Ovary (tissue), 9 donors: ENCODE results near the gene KRT72. TPM values are rescaled to one million over a fixed set of nuclear protein-coding genes. Genes with fewer than 3 reads are reported as not detected.

ENCODE experiments used
- DNase-seq, 5 donors: peaks; one replicate each; pipeline ENCODE4 v3.0.0-alpha.2; 2019 to 2020
- H3K27ac ChIP-seq, 2 donors: fragments of 200-600 bp; one replicate each; pipeline versions ENCODE4 v1.5.1 to v1.8.0; 2019 to 2022
- H3K27me3 ChIP-seq: fragments of 200-600 bp; one replicate; pipeline ENCODE4 v1.8.0; 2022
- H3K36me3 ChIP-seq: fragments of 200-600 bp; sonication (generic); one replicate; pipeline ENCODE4 v1.5.1; 2019
- H3K4me1 ChIP-seq: one replicate; pipeline ENCODE4 v1.8.1; 2013; ENCODE audit warnings: mild to moderate bottlenecking, moderate library complexity; ENCODE audit not compliant: insufficient read depth
- H3K4me3 ChIP-seq: fragments of 200-600 bp; sonication (generic); one replicate; pipeline ENCODE4 v1.5.1; 2017
- H3K9me3 ChIP-seq, 2 donors: fragments of 200-600 bp in 1 of 2; sonication (generic) in 1 of 2; one replicate each; pipeline versions ENCODE4 v1.5.1 to v1.8.1; 2013 to 2019; ENCODE audit warnings: mild to moderate bottlenecking in 1 of 2, moderate library complexity in 1 of 2
- CTCF ChIP-seq, 3 donors: fragments of 450-650 bp in 2 of 3; fragments of 200-600 bp in 1 of 3; IDR thresholded peaks; one replicate each; pipeline versions ENCODE4 v1.5.1 to v1.8.0; 2016 to 2022; ENCODE audit warnings: antibody characterized with exemption in 3 of 3, mild to moderate bottlenecking in 1 of 3
- EP300 ChIP-seq: sonication (generic); formaldehyde crosslinking; IDR thresholded peaks from one replicate; pipeline ENCODE4 v1.6.1; 2017; ENCODE audit warnings: antibody characterized with exemption
- POLR2A ChIP-seq: fragments of 450-650 bp; IDR thresholded peaks from one replicate; pipeline ENCODE4 v1.6.1; 2017; ENCODE audit warnings: antibody characterized with exemption, mild to moderate bottlenecking, moderate library complexity
- WGBS, 3 donors: extraction: QIAGEN DNeasy Blood & Tissue Kit in 1 of 3; methylation state at CpG; one replicate each; pipeline versions ENCODE4 v1.1.5 to v1.1.7; 2013 to 2017; 5-methylcytosine and 5-hydroxymethylcytosine counted together
- intact Hi-C, 4 donors: fragments of 100-400 bp; cut with DNase I; formaldehyde crosslinking; loops; one replicate each; pipeline versions ENCODE4 v1.11.0 to v1.15.1; 2022 to 2023
- polyA plus RNA-seq, 2 donors: library from polyadenylated mRNA; stranded (reverse); fragments of 200-250 nt in 1 of 2; fragments of 350-450 nt in 1 of 2; fragmentation: Illumina TruSeq in 1 of 2; extraction: RNeasy Lipid Tissue Mini Kit (QIAGEN cat#74804) in 1 of 2; gene quantifications; one replicate each; pipeline ENCODE4 v1.2.3, GENCODE V29; 2013 to 2014
- total RNA-seq, 7 donors: library from RNA; depleted of rRNA in 2 of 7; stranded (reverse); fragments of >200 nt in 2 of 7; fragmentation: NEBNext Ultra II Directional in 3 of 7; extraction: Animal tissue kit (Norgen Biotek cat#: 25700) in 3 of 7; gene quantifications; one replicate each; pipeline versions ENCODE4 v1.1.0 to v1.2.4, GENCODE V29; 2016 to 2023
- donor health status: DM: no; HTN: no; CAD: no; lungs with moderate emphysema.
- donor health status: DM: no; HTN: no; CAD: no.
- donor health status: Bipolar disorder and iron deficiency.
- donor health status: DM: yes; HTN: yes; CAD: no.
- donor health status: DM: no; HTN: no; CAD: no.
- donor health status: DM: yes; HTN: yes; CAD: no.

The KRT72 gene
- total and polyA plus RNA-seq, 9 donors = not detected

- no peaks in the 10 kb centered on the region for H3K9me3 ChIP-seq
- 78 to 91% (median 82%) methylated on average over 9 of the region's 9 CpGs for WGBS, 3 donors
- H3K27ac ChIP-seq = no peak overlapping the region
- intact Hi-C loops = no loop called here
- TF ChIP-seq EP300 (no peak), CTCF (IDR thresholded peaks at IDR 0.05) (no peak), POLR2A (no peak)
- H3K27me3 ChIP-seq = no peaks in the 10 kb centered on the region
- no peaks in the 10 kb centered on the region for H3K36me3 ChIP-seq
- H3K4me1 ChIP-seq = no peaks in the 10 kb centered on the region
- DNase-seq = no peak
- H3K4me3 ChIP-seq = no peak overlapping the region
Measured at GRCh38 chr12:52647601-52648000, 46.3 kb upstream of the KRT72 start.

GRCh38 chr12:52646613-52647012 is 45.4 kb upstream of the KRT72 start:
- DNase-seq = no peak
- Histone ChIP-seq H3K4me3 (no peak overlapping the region), H3K4me1 (no peaks in the 10 kb centered on the region), H3K36me3 (no peaks in the 10 kb centered on the region), H3K27me3 (no peaks in the 10 kb centered on the region), H3K9me3 (no peaks in the 10 kb centered on the region), H3K27ac (no peak overlapping the region)
- intact Hi-C loops = no loop called here
- 77 to 81% (median 79%) methylated on average over 12 of the region's 12 CpGs for WGBS, 3 donors
- TF ChIP-seq CTCF (IDR thresholded peaks at IDR 0.05) (no peak), EP300 (no peak), POLR2A (no peak)

GRCh38 chr12:52645982-52646381 is 44.7 kb upstream of the KRT72 start:
- Histone ChIP-seq H3K27me3 (no peaks in the 10 kb centered on the region), H3K4me3 (no peak overlapping the region), H3K36me3 (no peaks in the 10 kb centered on the region), H3K27ac (no peak overlapping the region), H3K9me3 (no peaks in the 10 kb centered on the region), H3K4me1 (no peaks in the 10 kb centered on the region)
- intact Hi-C loops = no loop called here
- DNase-seq = no peak
- 41 to 67% (median 53%) methylated on average over 4 of the region's 4 CpGs for WGBS, 3 donors
- no peak for TF ChIP-seq EP300
- no peak for TF ChIP-seq POLR2A
- no peak for TF ChIP-seq CTCF (IDR thresholded peaks at IDR 0.05)

- Histone ChIP-seq H3K4me3 (no peak overlapping the region), H3K36me3 (no peaks in the 10 kb centered on the region), H3K27ac (no peak overlapping the region), H3K9me3 (no peaks in the 10 kb centered on the region), H3K4me1 (no peaks in the 10 kb centered on the region), H3K27me3 (no peaks in the 10 kb centered on the region)
- 50 to 64% (median 51%) methylated on average over 7 of the region's 7 CpGs for whole genome bisulfite sequencing, 3 donors
- TF ChIP-seq EP300 (no peak), CTCF (IDR thresholded peaks at IDR 0.05) (no peak), POLR2A (no peak)
- DNase-seq = no peak
- intact Hi-C loops = no loop called here
Measured at GRCh38 chr12:52645120-52645761, 44.0 kb upstream of the KRT72 start.
